Measurements from ENCODE around the gene STON2.

Gene STON2

DNA sequence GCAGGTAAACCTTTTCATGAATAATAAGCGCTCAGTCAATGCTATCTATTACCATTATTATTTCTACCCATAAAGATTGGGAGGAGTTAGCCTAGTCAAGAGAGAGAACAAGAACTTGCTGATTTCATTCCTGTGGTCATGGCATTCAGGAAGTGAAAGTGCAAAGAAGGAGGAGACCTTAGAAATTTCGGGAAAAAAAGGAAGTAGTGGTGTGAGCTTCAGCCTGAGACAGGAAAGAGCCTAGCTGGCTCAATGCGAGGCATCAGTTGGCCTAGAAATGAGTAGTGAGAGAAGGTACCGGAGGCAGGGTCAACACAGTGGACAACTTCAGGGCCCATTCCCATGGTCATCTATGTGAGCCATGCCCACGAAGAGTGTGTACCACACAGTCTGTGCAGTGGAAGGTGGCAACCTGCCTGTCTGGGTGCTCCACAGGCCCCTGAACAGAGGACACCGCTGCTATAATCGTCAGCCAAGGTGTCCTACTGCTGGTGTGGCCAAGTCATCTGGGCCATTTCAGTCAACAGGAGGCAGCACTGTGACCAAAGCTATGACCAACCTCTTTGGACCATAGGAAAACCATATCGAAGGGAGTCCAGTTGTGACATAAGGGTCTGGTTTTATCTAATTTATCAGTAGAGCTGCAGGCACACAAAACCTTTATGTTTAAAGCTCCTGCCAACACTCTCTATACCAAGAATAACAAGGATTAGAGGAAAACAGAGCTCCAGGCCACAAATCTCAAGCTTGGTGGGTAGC is 16.2 kb upstream of the STON2 start:
- Histone ChIP-seq H3K9me3 (ENCODE audit: control insufficient read depth, insufficient read depth, low read length) (no peaks in the 10 kb centered on the region), H3K4me1 (ENCODE audit: control insufficient read depth, insufficient read depth, low read length) (no peaks in the 10 kb centered on the region), H3K36me3 (ENCODE audit: control insufficient read depth, insufficient read depth, low read length) (no peaks in the 10 kb centered on the region), H3K9ac (ENCODE audit: low read depth, low read length) (no peak overlapping the region), H3K27me3 (ENCODE audit: control insufficient read depth, insufficient read depth, low read length) (no peaks in the 10 kb centered on the region), H3K4me3 (ENCODE audit: low read depth, low read length) (no peak overlapping the region)

GRCh38 chr14:81415781-81416180 is 15.7 kb upstream of the STON2 start:
- H3K4me3 ChIP-seq (ENCODE audit: low read depth, low read length) = no peak overlapping the region
- no peaks in the 10 kb centered on the region for H3K27me3 ChIP-seq (ENCODE audit: control insufficient read depth, insufficient read depth, low read length)
- H3K9ac ChIP-seq (ENCODE audit: low read depth, low read length) = no peak overlapping the region
- no peaks in the 10 kb centered on the region for H3K36me3 ChIP-seq (ENCODE audit: control insufficient read depth, insufficient read depth, low read length)
- H3K4me1 ChIP-seq (ENCODE audit: control insufficient read depth, insufficient read depth, low read length) = no peaks in the 10 kb centered on the region
- H3K9me3 ChIP-seq (ENCODE audit: control insufficient read depth, insufficient read depth, low read length) = no peaks in the 10 kb centered on the region

DNA sequence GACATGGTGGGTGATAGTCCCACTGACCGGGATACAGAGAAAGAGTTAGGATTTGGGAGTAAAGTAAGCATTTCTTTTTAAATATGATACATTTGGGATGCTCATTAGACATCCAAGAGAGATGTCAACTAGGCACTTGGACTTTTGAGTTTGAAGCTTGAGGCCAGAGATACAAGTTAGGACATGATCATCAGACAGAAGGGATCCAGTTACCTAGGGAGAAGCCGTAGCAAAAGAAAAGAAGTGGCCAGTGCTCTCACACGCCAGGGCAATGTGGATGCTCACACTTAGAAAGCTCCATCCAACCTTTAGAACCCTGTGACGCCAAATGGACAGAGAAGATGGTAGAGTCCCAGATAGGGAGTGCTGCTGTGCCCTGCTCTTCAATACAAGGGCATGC is 14.0 kb upstream of the STON2 start:
- no peak overlapping the region for H3K9ac ChIP-seq (ENCODE audit: low read depth, low read length)
- H3K36me3 ChIP-seq (ENCODE audit: control insufficient read depth, insufficient read depth, low read length) = no peaks in the 10 kb centered on the region
- no peaks in the 10 kb centered on the region for H3K9me3 ChIP-seq (ENCODE audit: control insufficient read depth, insufficient read depth, low read length)
- H3K4me3 ChIP-seq (ENCODE audit: low read depth, low read length) = no peak overlapping the region
- no peaks in the 10 kb centered on the region for H3K4me1 ChIP-seq (ENCODE audit: control insufficient read depth, insufficient read depth, low read length)
- no peaks in the 10 kb centered on the region for H3K27me3 ChIP-seq (ENCODE audit: control insufficient read depth, insufficient read depth, low read length)

DNA sequence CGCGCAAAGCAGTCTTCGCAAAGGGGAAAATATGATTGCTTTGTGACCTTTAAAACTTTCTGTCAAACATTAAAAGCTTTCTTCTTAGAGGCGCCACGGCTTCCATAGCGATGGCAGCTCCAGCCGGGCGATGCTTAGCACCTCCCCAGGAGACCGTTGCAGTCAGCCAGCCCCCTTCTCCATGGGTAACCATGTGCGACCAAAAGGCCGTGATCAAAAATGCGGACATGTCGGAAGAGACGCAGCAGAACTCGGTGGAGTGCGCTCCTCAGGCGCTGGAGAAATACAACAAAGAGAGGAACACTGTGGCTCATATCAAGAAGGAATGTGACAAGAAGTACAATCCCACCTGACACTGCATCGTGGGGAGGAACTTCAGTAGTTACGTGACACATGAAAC is 12.7 kb upstream of the STON2 start:
- Histone ChIP-seq H3K4me3 (ENCODE audit: low read depth, low read length) (no peak overlapping the region), H3K36me3 (ENCODE audit: control insufficient read depth, insufficient read depth, low read length) (no peaks in the 10 kb centered on the region)

GRCh38 chr14:81408595-81408994 is 8.5 kb upstream of the STON2 start:
- Histone ChIP-seq H3K4me1 (ENCODE audit: control insufficient read depth, insufficient read depth, low read length) (no peaks in the 10 kb centered on the region), H3K9me3 (ENCODE audit: control insufficient read depth, insufficient read depth, low read length) (no peaks in the 10 kb centered on the region), H3K4me3 (ENCODE audit: low read depth, low read length) (no peak overlapping the region), H3K9ac (ENCODE audit: low read depth, low read length) (no peak overlapping the region), H3K36me3 (ENCODE audit: control insufficient read depth, insufficient read depth, low read length) (no peaks in the 10 kb centered on the region), H3K27me3 (ENCODE audit: control insufficient read depth, insufficient read depth, low read length) (no peaks in the 10 kb centered on the region)

More for the DNA sequence above, 12.7 kb upstream of the STON2 start:
- Histone ChIP-seq H3K9ac (ENCODE audit: low read depth, low read length) (no peak overlapping the region), H3K27me3 (ENCODE audit: control insufficient read depth, insufficient read depth, low read length) (no peaks in the 10 kb centered on the region), H3K4me1 (ENCODE audit: control insufficient read depth, insufficient read depth, low read length) (no peaks in the 10 kb centered on the region), H3K9me3 (ENCODE audit: control insufficient read depth, insufficient read depth, low read length) (no peaks in the 10 kb centered on the region)

DNA sequence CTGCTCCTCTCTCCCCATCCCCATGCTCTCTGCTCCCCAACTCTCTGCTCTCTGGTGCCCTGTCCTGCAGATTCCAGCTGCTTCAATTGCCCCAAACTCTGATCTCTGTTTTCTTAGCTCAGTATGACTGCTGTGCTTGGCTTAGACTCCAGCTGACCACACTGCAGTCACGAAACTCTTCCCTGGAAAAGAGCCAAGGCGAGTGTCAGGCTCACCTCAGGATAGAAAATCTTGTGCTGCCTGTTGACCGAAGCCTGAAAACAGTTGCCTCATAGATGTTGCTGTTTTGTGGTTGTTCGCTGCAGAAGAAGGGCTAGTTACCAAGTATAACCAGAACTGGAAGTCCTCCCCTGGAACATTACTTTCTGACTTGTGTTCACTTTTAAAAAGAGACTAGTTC is 6.7 kb upstream of the STON2 start:
- Histone ChIP-seq H3K9ac (ENCODE audit: low read depth, low read length) (no peak overlapping the region), H3K36me3 (ENCODE audit: control insufficient read depth, insufficient read depth, low read length) (no peaks in the 10 kb centered on the region), H3K4me1 (ENCODE audit: control insufficient read depth, insufficient read depth, low read length) (no peaks in the 10 kb centered on the region), H3K27me3 (ENCODE audit: control insufficient read depth, insufficient read depth, low read length) (no peaks in the 10 kb centered on the region), H3K9me3 (ENCODE audit: control insufficient read depth, insufficient read depth, low read length) (no peaks in the 10 kb centered on the region), H3K4me3 (ENCODE audit: low read depth, low read length) (no peak overlapping the region)

DNA sequence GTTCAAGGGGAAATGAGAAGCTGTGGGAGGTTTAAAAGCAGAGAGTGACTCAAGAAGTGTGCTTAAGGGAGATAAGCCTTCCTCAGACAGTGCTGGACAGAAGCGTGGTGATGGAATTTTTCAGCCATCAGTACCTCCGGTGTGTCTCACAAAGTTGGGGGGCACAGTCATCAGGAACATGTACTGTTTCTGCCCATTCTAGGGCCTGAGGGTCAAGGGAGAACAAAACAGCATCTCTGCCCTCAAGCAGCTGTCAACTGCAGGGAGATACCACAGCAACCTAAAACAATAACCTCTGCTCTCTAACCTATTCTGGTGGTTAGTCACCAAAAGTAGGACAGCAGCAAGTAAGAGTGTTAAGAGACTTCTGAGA is 2.0 kb upstream of the STON2 start:
- peaks cover 9% of the 10 kb centered on the region for H3K4me1 ChIP-seq (ENCODE audit: control insufficient read depth, insufficient read depth, low read length)
- H3K9me3 ChIP-seq (ENCODE audit: control insufficient read depth, insufficient read depth, low read length) = no peaks in the 10 kb centered on the region
- H3K9ac ChIP-seq (ENCODE audit: low read depth, low read length) = no peak overlapping the region
- H3K27me3 ChIP-seq (ENCODE audit: control insufficient read depth, insufficient read depth, low read length) = no peaks in the 10 kb centered on the region
- peaks cover 4% of the 10 kb centered on the region for H3K36me3 ChIP-seq (ENCODE audit: control insufficient read depth, insufficient read depth, low read length)
- H3K4me3 ChIP-seq (ENCODE audit: low read depth, low read length) = no peak overlapping the region

GRCh38 chr14:81401420-81402122 is 1.4 kb upstream of the STON2 start:
- Histone ChIP-seq H3K4me3 (ENCODE audit: low read depth, low read length) (no peak overlapping the region), H3K9me3 (ENCODE audit: control insufficient read depth, insufficient read depth, low read length) (no peaks in the 10 kb centered on the region), H3K4me1 (ENCODE audit: control insufficient read depth, insufficient read depth, low read length) (peaks cover 9% of the 10 kb centered on the region), H3K36me3 (ENCODE audit: control insufficient read depth, insufficient read depth, low read length) (peaks cover 4% of the 10 kb centered on the region), H3K27me3 (ENCODE audit: control insufficient read depth, insufficient read depth, low read length) (no peaks in the 10 kb centered on the region), H3K9ac (ENCODE audit: low read depth, low read length) (no peak overlapping the region)

DNA sequence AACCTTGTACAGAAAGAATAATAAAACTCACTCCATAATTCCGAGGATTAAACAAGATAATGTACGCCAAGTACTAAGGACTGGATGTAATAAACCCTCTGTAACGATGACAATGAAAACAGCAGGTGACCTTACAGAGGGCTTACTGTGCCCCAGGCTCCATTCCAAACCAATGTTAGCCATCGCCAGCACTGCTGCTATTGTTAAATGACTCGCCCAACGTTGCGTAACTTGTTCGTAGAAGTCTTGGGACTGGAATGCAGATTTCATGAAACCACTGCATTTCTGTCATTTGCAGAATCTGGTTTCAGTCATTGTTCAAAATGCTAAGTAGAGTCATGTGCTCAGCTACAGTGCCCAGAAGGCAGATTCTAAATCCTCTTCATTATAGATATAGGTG is 728 bp upstream of the STON2 start:
- no peaks in the 10 kb centered on the region for H3K9me3 ChIP-seq (ENCODE audit: control insufficient read depth, insufficient read depth, low read length)
- H3K4me1 ChIP-seq (ENCODE audit: control insufficient read depth, insufficient read depth, low read length) = peaks cover 9% of the 10 kb centered on the region
- H3K4me3 ChIP-seq (ENCODE audit: low read depth, low read length) = no peak overlapping the region
- H3K9ac ChIP-seq (ENCODE audit: low read depth, low read length) = no peak overlapping the region
- peaks cover 4% of the 10 kb centered on the region for H3K36me3 ChIP-seq (ENCODE audit: control insufficient read depth, insufficient read depth, low read length)
- no peaks in the 10 kb centered on the region for H3K27me3 ChIP-seq (ENCODE audit: control insufficient read depth, insufficient read depth, low read length)

DNA sequence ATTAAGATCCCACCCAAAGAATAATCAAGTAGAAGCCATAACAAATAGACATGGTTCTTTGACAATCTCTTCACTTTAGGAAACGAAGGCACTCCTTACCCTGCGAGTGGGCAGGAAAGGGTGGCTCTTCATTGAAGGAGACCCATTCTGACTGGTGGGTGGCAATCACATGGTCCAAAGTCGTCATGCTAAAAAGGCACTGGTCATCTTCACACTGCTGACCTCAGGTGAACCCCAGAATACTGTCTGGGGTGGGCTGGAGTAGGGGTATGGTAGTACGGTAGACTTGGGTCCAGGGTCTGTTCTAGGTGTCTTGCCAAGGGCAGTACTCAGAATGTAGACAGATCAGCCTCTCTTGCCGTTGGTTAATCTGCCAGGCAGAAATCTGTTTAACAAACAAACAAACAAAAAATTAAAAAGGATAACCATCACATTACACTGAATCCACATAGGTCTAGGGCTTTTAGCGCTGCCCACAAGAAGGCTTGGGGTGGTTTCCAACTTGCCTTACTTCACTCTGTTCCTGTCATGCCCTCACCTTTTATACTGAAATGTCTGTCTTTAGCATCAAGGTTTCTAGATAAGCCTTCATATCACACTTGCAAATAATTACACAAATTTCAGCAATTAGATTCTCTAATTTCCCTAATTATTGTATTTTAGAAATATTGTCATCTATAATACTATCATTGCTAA is 1.8 kb downstream of the STON2 start:
- no peaks in the 10 kb centered on the region for H3K9me3 ChIP-seq (ENCODE audit: control insufficient read depth, insufficient read depth, low read length)
- H3K27me3 ChIP-seq (ENCODE audit: control insufficient read depth, insufficient read depth, low read length) = no peaks in the 10 kb centered on the region
- peaks cover 4% of the 10 kb centered on the region for H3K36me3 ChIP-seq (ENCODE audit: control insufficient read depth, insufficient read depth, low read length)
- no peak overlapping the region for H3K9ac ChIP-seq (ENCODE audit: low read depth, low read length)
- no peak overlapping the region for H3K4me3 ChIP-seq (ENCODE audit: low read depth, low read length)
- H3K4me1 ChIP-seq (ENCODE audit: control insufficient read depth, insufficient read depth, low read length) = peaks cover 9% of the 10 kb centered on the region

- Histone ChIP-seq H3K27me3 (ENCODE audit: control insufficient read depth, insufficient read depth, low read length) (no peaks in the 10 kb centered on the region), H3K4me1 (ENCODE audit: control insufficient read depth, insufficient read depth, low read length) (peaks cover 7% of the 10 kb centered on the region), H3K9me3 (ENCODE audit: control insufficient read depth, insufficient read depth, low read length) (no peaks in the 10 kb centered on the region), H3K36me3 (ENCODE audit: control insufficient read depth, insufficient read depth, low read length) (peaks cover 4% of the 10 kb centered on the region), H3K4me3 (ENCODE audit: low read depth, low read length) (no peak overlapping the region), H3K9ac (ENCODE audit: low read depth, low read length) (no peak overlapping the region)
Measured at GRCh38 chr14:81396113-81396512, 4.0 kb downstream of the STON2 start.

DNA sequence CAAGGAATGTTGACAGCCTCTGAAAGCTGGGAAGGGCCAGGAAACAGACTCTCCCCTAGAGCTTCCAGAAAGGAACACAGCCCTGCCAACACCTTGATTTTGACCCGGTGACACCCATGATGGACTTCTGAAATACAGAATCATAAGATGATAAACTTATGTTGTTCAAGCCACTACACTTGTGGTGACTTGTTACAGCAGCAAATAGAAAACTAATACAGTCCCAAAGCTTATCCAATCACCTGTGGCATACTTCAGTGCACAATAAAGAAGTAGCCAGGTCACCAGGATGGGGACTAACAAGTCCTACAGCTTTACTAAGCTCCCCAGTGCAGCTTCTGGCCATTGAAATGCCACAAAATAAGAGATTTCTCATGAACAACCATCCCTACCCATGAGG is 5.4 kb downstream of the STON2 start:
- H3K9ac ChIP-seq (ENCODE audit: low read depth, low read length) = no peak overlapping the region
- peaks cover 4% of the 10 kb centered on the region for H3K36me3 ChIP-seq (ENCODE audit: control insufficient read depth, insufficient read depth, low read length)
- H3K27me3 ChIP-seq (ENCODE audit: control insufficient read depth, insufficient read depth, low read length) = no peaks in the 10 kb centered on the region
- H3K9me3 ChIP-seq (ENCODE audit: control insufficient read depth, insufficient read depth, low read length) = no peaks in the 10 kb centered on the region
- H3K4me1 ChIP-seq (ENCODE audit: control insufficient read depth, insufficient read depth, low read length) = no peaks in the 10 kb centered on the region
- H3K4me3 ChIP-seq (ENCODE audit: low read depth, low read length) = no peak overlapping the region

All from iPS-15b (cell line).